AG10803 (cell line): ENCODE measurements around the gene ATP9B.

Source experiments
- DNase-seq: peaks from one replicate; pipeline ENCODE4 v3.0.0; 2010; ENCODE audit warnings: low read depth
- H3K4me3 ChIP-seq: 2 replicates; pipeline ENCODE4 v1.5.1; 2011; ENCODE audit warnings: mild to moderate bottlenecking, low read length, control low read depth
- CTCF ChIP-seq: conservative IDR thresholded peaks from 2 replicates; pipeline ENCODE4 v1.5.1; 2011; ENCODE audit warnings: mild to moderate bottlenecking, low read length, control low read depth, inconsistent platforms

Gene ATP9B

GRCh38 chr18:79352432-79352831 is 283.2 kb downstream of the ATP9B start:
- H3K4me3 ChIP-seq, result no peak overlapping the region
- no peak for TF ChIP-seq CTCF
- DNase-seq, result no peak

- H3K4me3 ChIP-seq, result no peak overlapping the region
- DNase-seq, result no peak
- TF ChIP-seq CTCF, result peak; percentile 32; the same call in 1 of the 2 replicates
Observed at GRCh38 chr18:79353267-79353666, 284.1 kb downstream of the ATP9B start.

GRCh38 chr18:79354350-79354749 is 285.2 kb downstream of the ATP9B start:
- TF ChIP-seq CTCF, result no peak
- H3K4me3 ChIP-seq, result no peak overlapping the region
- no peak for DNase-seq

- DNase-seq, result no peak
- TF ChIP-seq CTCF, result no peak
- H3K4me3 ChIP-seq, result no peak overlapping the region
Observed at GRCh38 chr18:79355433-79356335, 286.5 kb downstream of the ATP9B start.

- H3K4me3 ChIP-seq, result no peak overlapping the region
- TF ChIP-seq CTCF, result no peak
- DNase-seq, result no peak
Observed at GRCh38 chr18:79356435-79356834, 287.2 kb downstream of the ATP9B start.

GRCh38 chr18:79360933-79361332 is 291.7 kb downstream of the ATP9B start:
- DNase-seq, result no peak
- TF ChIP-seq CTCF, result no peak
- no peak overlapping the region for H3K4me3 ChIP-seq
